HG03103 (cell line): ENCODE measurements around the gene IFITM1.
"Not testable (repeated sequence)": the region's sequence is repeated elsewhere in the genome, so short reads cannot be mapped to it uniquely, and the experiment has no call there.

Experiments used
- ATAC-seq: cut with Tn5 transposase; IDR thresholded peaks from one replicate; pipeline ENCODE4 v1.9.1; 2021; ENCODE audit warnings: low read depth; ENCODE audit not compliant: unreplicated experiment

IFITM1 gene

GRCh38 chr11:307766-308708 is 5.8 kb upstream of the IFITM1 start, which contains the start of gene IFITM2:
IFITM2 (plus strand) TSS chr11:307816; CDS start chr11:308193, 377 bp downstream.
- not testable (repeated sequence) for ATAC-seq

- not testable (repeated sequence) for ATAC-seq
Measured at GRCh38 chr11:308740-309665, 4.8 kb upstream of the IFITM1 start.

GRCh38 chr11:309979-310572 is 3.8 kb upstream of the IFITM1 start:
- not testable (repeated sequence) for ATAC-seq

GRCh38 chr11:311013-311748 is 2.7 kb upstream of the IFITM1 start:
- ATAC-seq: not testable (repeated sequence)

GRCh38 chr11:312092-312816 is 1.6 kb upstream of the IFITM1 start:
- no peak for ATAC-seq

GRCh38 chr11:313304-313786 is 495 bp upstream of the IFITM1 start:
- no peak for ATAC-seq

GRCh38 chr11:314554-314875 is 675 bp downstream of the IFITM1 start:
- not testable (repeated sequence) for ATAC-seq

GRCh38 chr11:315051-315481 is 1.2 kb downstream of the IFITM1 start:
- ATAC-seq: no peak

GRCh38 chr11:315516-315994 is 1.7 kb downstream of the IFITM1 start:
- ATAC-seq: no peak

- no peak for ATAC-seq
Measured at GRCh38 chr11:316031-316701, 2.3 kb downstream of the IFITM1 start.

GRCh38 chr11:316891-317301 is 3.1 kb downstream of the IFITM1 start:
- ATAC-seq: no peak

GRCh38 chr11:317668-318404 is 4.0 kb downstream of the IFITM1 start:
- ATAC-seq: not testable (repeated sequence)

GRCh38 chr11:318405-319120 is 4.7 kb downstream of the IFITM1 start:
- not testable (repeated sequence) for ATAC-seq

- ATAC-seq: not testable (repeated sequence)
Measured at GRCh38 chr11:319121-319887, 5.5 kb downstream of the IFITM1 start.

GRCh38 chr11:319888-320273 is 6.0 kb downstream of the IFITM1 start:
- ATAC-seq: not testable (repeated sequence)

GRCh38 chr11:324156-324555 is 10.3 kb downstream of the IFITM1 start:
- ATAC-seq: no peak
